Measurements from ENCODE around the gene HRC. TPM values are rescaled to one million over a fixed set of nuclear protein-coding genes. Genes with fewer than 3 reads are reported as not detected.

Gene HRC
- total RNA-seq, 4 donors from 2014 or later: 1.1 to 4.0 (median 1.2) TPM

DNA sequence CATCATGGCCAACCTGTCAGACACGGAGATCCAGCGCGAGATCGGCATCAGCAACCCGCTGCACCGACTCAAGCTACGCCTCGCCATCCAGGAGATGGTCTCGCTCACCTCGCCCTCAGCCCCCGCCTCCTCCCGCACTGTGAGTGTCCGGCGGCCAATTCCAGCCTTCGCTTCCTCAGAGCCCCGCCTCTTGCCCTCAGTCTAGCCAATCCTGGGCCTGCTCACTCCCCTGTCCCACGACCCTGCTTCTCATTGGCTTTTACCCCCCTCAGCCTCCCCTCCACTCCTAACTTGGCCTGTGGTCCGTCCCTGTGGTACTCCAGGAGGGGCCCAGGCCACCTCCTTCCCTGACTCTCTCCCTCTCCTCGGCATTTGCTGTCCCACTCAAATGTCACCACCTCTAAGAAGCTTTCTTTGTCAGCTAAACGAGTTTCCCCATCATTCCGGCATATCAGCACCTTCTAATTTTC, 12.3 kb downstream of the HRC start:
- peak overlapping the region; percentile 24 for H3K4me3 ChIP-seq (ENCODE audit: low read depth, poor library complexity, severe bottlenecking)
- peak; percentile 76 to 94 for DNase-seq (ENCODE audit: low spot score in 2 of 2)
- no peak for TF ChIP-seq POLR2A (IDR thresholded peaks at IDR 0.05)
- TF ChIP-seq, protein P1, sequence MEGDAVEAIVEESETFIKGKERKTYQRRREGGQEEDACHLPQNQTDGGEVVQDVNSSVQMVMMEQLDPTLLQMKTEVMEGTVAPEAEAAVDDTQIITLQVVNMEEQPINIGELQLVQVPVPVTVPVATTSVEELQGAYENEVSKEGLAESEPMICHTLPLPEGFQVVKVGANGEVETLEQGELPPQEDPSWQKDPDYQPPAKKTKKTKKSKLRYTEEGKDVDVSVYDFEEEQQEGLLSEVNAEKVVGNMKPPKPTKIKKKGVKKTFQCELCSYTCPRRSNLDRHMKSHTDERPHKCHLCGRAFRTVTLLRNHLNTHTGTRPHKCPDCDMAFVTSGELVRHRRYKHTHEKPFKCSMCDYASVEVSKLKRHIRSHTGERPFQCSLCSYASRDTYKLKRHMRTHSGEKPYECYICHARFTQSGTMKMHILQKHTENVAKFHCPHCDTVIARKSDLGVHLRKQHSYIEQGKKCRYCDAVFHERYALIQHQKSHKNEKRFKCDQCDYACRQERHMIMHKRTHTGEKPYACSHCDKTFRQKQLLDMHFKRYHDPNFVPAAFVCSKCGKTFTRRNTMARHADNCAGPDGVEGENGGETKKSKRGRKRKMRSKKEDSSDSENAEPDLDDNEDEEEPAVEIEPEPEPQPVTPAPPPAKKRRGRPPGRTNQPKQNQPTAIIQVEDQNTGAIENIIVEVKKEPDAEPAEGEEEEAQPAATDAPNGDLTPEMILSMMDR (IDR thresholded peaks at IDR 0.05): no peak
- intact Hi-C loops (cut with DNase I; ENCODE audit: low total_unique reads): loop anchor here (10.0 kb wide), 1 partner anchor 148 kb away; the partner anchor contains the start of genes GYS1 and RUVBL2
- WGBS, 2 donors: 6 to 20% methylated on average over 21 of the region's 21 CpGs

DNA sequence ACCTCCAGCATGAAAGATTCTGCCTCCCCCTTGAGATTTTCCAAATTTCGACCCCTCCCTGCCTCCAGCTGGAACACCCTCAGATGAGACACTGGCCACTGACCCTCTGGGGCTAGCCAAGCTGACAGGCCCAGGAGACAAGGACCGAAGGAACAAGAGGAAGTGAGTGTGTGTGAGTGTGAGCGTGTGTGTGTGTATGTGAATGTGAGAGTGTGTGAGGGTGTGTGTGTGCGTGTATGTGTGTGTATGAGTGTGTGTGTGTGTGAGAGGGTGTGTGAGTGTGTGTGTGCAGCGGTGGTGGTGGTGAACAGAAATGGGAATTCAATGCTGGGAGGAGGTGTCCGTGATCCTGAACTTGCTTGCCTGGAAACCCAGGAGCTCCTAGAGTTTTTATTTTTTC, 13.8 kb downstream of the HRC start:
- DNase-seq (ENCODE audit: low spot score in 2 of 2): no peak
- intact Hi-C loops (cut with DNase I; ENCODE audit: low total_unique reads): loop anchor here (10.0 kb wide), 1 partner anchor 147 kb away; the partner anchor contains the start of genes GYS1 and RUVBL2
- WGBS, 2 donors: 71 to 79% methylated on average over 6 of the region's 6 CpGs
- H3K4me3 ChIP-seq (ENCODE audit: low read depth, poor library complexity, severe bottlenecking): no peak overlapping the region
- TF ChIP-seq, protein P1 (IDR thresholded peaks at IDR 0.05): no peak
- no peak for TF ChIP-seq POLR2A (IDR thresholded peaks at IDR 0.05)

DNA sequence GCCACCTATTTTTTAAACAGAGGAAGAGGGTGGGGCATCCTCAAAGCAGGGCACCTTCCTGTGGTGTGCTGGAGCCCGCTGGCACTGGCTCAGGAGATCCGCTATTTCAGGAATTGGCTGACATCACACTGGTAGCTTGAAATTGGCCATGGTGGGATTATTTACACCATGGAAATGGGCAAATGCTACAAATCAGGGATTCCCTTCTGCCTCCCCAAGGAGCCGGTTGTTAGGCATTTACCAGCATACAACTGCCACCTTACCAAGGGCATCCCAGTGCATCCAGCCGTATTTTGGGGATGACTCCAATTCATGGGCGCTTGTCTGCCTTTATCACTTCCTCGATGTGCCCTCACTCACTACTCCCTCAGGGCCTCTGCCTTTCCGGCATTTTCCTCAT, 14.2 kb downstream of the HRC start:
- intact Hi-C loops (cut with DNase I; ENCODE audit: low total_unique reads): loop anchor here (10.0 kb wide), 1 partner anchor 146 kb away; the partner anchor contains the start of genes GYS1 and RUVBL2

DNA sequence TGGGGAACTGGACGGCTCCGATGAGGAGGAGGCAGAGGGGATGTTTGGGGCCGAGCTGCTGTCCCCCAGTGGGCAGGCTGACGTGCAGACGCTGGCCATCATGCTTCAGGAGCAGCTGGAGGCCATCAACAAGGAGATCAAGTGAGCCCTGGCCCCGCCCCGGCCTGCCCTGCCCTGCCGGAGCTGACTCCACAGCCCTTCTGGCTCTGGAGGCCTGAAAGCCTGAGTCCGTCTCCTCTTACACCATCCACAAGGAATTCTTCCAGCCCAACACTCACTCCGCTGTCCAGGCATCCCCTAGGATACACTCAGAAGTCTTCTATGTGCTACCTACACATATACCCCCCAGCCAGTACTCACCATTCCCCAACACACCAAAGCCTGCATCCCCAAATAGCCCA, 18.4 kb downstream of the HRC start:
- 79 to 80% methylated on average over 10 of the region's 10 CpGs for WGBS, 2 donors

More for the DNA sequence above, 14.2 kb downstream of the HRC start:
- no peak overlapping the region for H3K4me3 ChIP-seq (ENCODE audit: low read depth, poor library complexity, severe bottlenecking)
- TF ChIP-seq POLR2A (IDR thresholded peaks at IDR 0.05): no peak
- TF ChIP-seq, protein P1 (IDR thresholded peaks at IDR 0.05): no peak
- WGBS, 2 donors: 79 to 81% methylated on average over 7 of the region's 7 CpGs
- no peak for DNase-seq (ENCODE audit: low spot score in 2 of 2)

DNA sequence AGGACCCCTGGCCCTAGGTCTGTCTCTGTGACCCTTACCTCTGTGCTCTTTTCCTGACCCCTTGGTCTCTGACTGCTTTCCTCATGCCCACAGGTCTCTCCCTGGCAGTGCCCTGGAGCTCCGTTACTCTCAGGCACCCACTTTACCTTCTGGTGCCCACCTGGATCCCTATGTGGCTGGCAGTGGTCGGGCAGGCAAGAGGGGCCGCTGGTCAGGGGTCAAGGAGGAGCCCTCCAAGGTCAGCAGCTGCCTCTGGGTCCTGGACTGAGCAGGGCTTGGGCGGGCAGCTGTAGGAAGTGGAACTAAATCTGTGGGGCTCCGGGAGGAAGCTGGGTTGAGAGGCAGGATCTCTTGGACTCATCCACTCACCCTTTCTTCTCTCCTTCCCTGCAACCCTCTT, 19.5 kb downstream of the HRC start:
- TF ChIP-seq, protein P1 (IDR thresholded peaks at IDR 0.05): no peak
- no peak for TF ChIP-seq POLR2A (IDR thresholded peaks at IDR 0.05)
- DNase-seq (ENCODE audit: low spot score in 2 of 2): no peak
- intact Hi-C loops (cut with DNase I; ENCODE audit: low total_unique reads): no loop called here
- 86 to 94% methylated on average over 5 of the region's 5 CpGs for WGBS, 2 donors
- H3K4me3 ChIP-seq (ENCODE audit: low read depth, poor library complexity, severe bottlenecking): no peak overlapping the region

More for the DNA sequence above, 18.4 kb downstream of the HRC start:
- H3K4me3 ChIP-seq (ENCODE audit: low read depth, poor library complexity, severe bottlenecking): no peak overlapping the region
- no peak for TF ChIP-seq POLR2A (IDR thresholded peaks at IDR 0.05)
- TF ChIP-seq, protein P1 (IDR thresholded peaks at IDR 0.05): no peak
- intact Hi-C loops (cut with DNase I; ENCODE audit: low total_unique reads): no loop called here
- DNase-seq (ENCODE audit: low spot score in 2 of 2): no peak
